Right atrium auricular region (tissue), 2 donors: ENCODE measurements around the gene PELI1. TPM values are rescaled to one million over a fixed set of nuclear protein-coding genes. Genes with fewer than 3 reads are reported as not detected.

Experiments used
- DNase-seq: peaks from one replicate; pipeline ENCODE4 v3.0.0-alpha.2; 2019; ENCODE audit warnings: low spot score
- H3K27ac ChIP-seq, 2 donors: fragments of 200-600 bp; sonication (generic); 1 replicate in 1 of 2; 2 replicates in 1 of 2; pipeline ENCODE4 v1.5.1; 2016 to 2019
- H3K27me3 ChIP-seq, 2 donors: fragments of 200-600 bp; sonication (generic); one replicate each; pipeline versions ENCODE4 v1.5.1 to v1.6.0; 2017 to 2019
- H3K36me3 ChIP-seq: fragments of 200-600 bp; sonication (generic); one replicate; pipeline ENCODE4 v1.5.1; 2016
- H3K4me1 ChIP-seq, 2 donors: fragments of 200-600 bp; sonication (generic); one replicate each; pipeline versions ENCODE4 v1.5.1 to v1.6.0; 2017 to 2019
- H3K4me3 ChIP-seq, 2 donors: fragments of 200-600 bp; sonication (generic); 1 replicate in 1 of 2; 2 replicates in 1 of 2; pipeline ENCODE4 v1.5.1; 2017 to 2019; ENCODE audit warnings: mild to moderate bottlenecking in 1 of 2, moderate library complexity in 1 of 2
- H3K9me3 ChIP-seq, 2 donors: fragments of 200-600 bp; sonication (generic); one replicate each; pipeline ENCODE4 v1.5.1; 2019
- CTCF ChIP-seq, 2 donors: fragments of 200-600 bp; sonication (generic); IDR thresholded peaks; one replicate each; pipeline ENCODE4 v1.5.1; 2019; ENCODE audit warnings: antibody characterized with exemption in 2 of 2
- total RNA-seq, 2 donors: library from RNA; depleted of rRNA; stranded (reverse); fragments of >200 nt; gene quantifications; one replicate each; pipeline ENCODE4 v1.1.0, GENCODE V29; 2016

PELI1 gene
- total RNA-seq, 2 donors from 2014 or later, result 10.3 to 10.9 TPM

- Histone ChIP-seq H3K27me3 (no peaks in the 10 kb centered on the region), H3K4me1 (no peaks in the 10 kb centered on the region), H3K4me3 (no peak overlapping the region), H3K9me3 (no peaks in the 10 kb centered on the region), H3K27ac (no peak overlapping the region), H3K36me3 (no peaks in the 10 kb centered on the region)
- DNase-seq, result no peak
- no peak for TF ChIP-seq CTCF (IDR thresholded peaks at IDR 0.05)
Observed at GRCh38 chr2:64145714-64146113, 1.5 kb upstream of the PELI1 start.

- TF ChIP-seq CTCF (IDR thresholded peaks at IDR 0.05), result no peak
Observed at GRCh38 chr2:64145119-64145518, 899 bp upstream of the PELI1 start.

GRCh38 chr2:64143169-64144056 lies 807 bp downstream of the PELI1 start:
- no peak for TF ChIP-seq CTCF (IDR thresholded peaks at IDR 0.05)
- Histone ChIP-seq H3K4me1 (peaks cover 0 to 7% of the 10 kb centered on the region in 2 donors), H3K9me3 (no peaks in the 10 kb centered on the region), H3K27ac (peak overlapping the region; percentile 97 to 99), H3K4me3 (peak overlapping the region; percentile 82 to 98), H3K36me3 (no peaks in the 10 kb centered on the region), H3K27me3 (no peaks in the 10 kb centered on the region)
- no peak for DNase-seq

More at GRCh38 chr2:64145119-64145518, 899 bp upstream of the PELI1 start:
- Histone ChIP-seq H3K4me3 (no peak overlapping the region), H3K4me1 (peaks cover 0 to 4% of the 10 kb centered on the region in 2 donors), H3K27me3 (no peaks in the 10 kb centered on the region), H3K36me3 (no peaks in the 10 kb centered on the region), H3K9me3 (no peaks in the 10 kb centered on the region), H3K27ac (no peak overlapping the region)
- no peak for DNase-seq

- H3K9me3 ChIP-seq, result no peaks in the 10 kb centered on the region
- peak overlapping the region; percentile 97 to 99 for H3K27ac ChIP-seq
- H3K27me3 ChIP-seq, result no peaks in the 10 kb centered on the region
- H3K4me1 ChIP-seq, result peaks cover 0 to 14% of the 10 kb centered on the region in 2 donors
- H3K4me3 ChIP-seq, result peak overlapping the region; percentile 82 to 98
- no peaks in the 10 kb centered on the region for H3K36me3 ChIP-seq
- no peak for DNase-seq
- no peak for TF ChIP-seq CTCF (IDR thresholded peaks at IDR 0.05)
Observed at GRCh38 chr2:64142741-64143168, 1.5 kb downstream of the PELI1 start.

- Histone ChIP-seq H3K27ac (peak overlapping the region; percentile 97 to 99), H3K9me3 (no peaks in the 10 kb centered on the region), H3K4me1 (peaks cover 0 to 17% of the 10 kb centered on the region in 2 donors), H3K36me3 (no peaks in the 10 kb centered on the region), H3K4me3 (peak overlapping the region in 1 of 2 donors; percentile 82), H3K27me3 (no peaks in the 10 kb centered on the region)
- TF ChIP-seq CTCF (IDR thresholded peaks at IDR 0.05), result no peak
- no peak for DNase-seq
Observed at GRCh38 chr2:64141674-64142405, 2.4 kb downstream of the PELI1 start.
